A673 (cell line): Measurements from ENCODE around the gene ROR1.
A peak's percentile ranks its signal among the peaks of the same experiment; 100 is the strongest.

Experiments
- EZH2 ChIP-seq: fragments of 200-600 bp; sonication (generic); IDR thresholded peaks from 2 replicates; pipeline ENCODE4 v1.6.1; 2017; ENCODE audit warnings: borderline replicate concordance, low read depth, mild to moderate bottlenecking, mixed read lengths, antibody characterized with exemption, low read length; ENCODE audit not compliant: poor library complexity, severe bottlenecking
- TF ChIP-seq, protein P1 (sequence below): fragments of 300-800, 200-600 bp; sonication (generic); conservative IDR thresholded peaks from 2 replicates; pipeline ENCODE4 v1.5.1; 2017; ENCODE audit warnings: low read depth, mild to moderate bottlenecking, antibody characterized with exemption, low read length, moderate library complexity, mixed read lengths

DNA sequence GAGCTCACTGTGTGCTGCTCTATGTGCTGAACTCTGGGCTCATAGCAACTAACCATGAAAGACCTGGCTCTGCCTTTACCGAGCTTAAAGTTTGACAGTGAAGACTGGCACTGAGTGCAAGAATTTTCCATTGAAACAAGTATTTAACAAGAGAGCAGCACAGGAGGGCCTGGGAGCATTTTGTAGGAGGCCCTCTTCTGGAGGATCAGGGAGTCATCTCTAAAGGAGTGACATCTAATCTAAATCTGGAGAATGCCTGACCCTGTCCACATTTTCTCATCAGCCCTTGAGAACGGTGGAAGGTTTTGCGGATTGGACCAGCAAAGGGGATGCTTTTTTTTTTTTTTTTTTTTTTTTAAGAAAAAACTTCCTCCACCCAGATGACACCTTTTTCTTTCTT lies 150.8 kb downstream of the ROR1 start:
- TF ChIP-seq, protein P1, sequence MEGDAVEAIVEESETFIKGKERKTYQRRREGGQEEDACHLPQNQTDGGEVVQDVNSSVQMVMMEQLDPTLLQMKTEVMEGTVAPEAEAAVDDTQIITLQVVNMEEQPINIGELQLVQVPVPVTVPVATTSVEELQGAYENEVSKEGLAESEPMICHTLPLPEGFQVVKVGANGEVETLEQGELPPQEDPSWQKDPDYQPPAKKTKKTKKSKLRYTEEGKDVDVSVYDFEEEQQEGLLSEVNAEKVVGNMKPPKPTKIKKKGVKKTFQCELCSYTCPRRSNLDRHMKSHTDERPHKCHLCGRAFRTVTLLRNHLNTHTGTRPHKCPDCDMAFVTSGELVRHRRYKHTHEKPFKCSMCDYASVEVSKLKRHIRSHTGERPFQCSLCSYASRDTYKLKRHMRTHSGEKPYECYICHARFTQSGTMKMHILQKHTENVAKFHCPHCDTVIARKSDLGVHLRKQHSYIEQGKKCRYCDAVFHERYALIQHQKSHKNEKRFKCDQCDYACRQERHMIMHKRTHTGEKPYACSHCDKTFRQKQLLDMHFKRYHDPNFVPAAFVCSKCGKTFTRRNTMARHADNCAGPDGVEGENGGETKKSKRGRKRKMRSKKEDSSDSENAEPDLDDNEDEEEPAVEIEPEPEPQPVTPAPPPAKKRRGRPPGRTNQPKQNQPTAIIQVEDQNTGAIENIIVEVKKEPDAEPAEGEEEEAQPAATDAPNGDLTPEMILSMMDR = peak; percentile 18; the same call in 1 of the 2 replicates
- no peak for TF ChIP-seq EZH2
